Activated T-cell treated with anti-CD3 and anti-CD28 coated beads, Interleukin-2, amount 50 U/mL, for 1 hour (primary cell): ENCODE data around the gene BAIAP2L2.

Source experiments
- DNase-seq: peaks from one replicate; pipeline ENCODE4 v3.0.0-alpha.2; 2020

The BAIAP2L2 gene

DNA sequence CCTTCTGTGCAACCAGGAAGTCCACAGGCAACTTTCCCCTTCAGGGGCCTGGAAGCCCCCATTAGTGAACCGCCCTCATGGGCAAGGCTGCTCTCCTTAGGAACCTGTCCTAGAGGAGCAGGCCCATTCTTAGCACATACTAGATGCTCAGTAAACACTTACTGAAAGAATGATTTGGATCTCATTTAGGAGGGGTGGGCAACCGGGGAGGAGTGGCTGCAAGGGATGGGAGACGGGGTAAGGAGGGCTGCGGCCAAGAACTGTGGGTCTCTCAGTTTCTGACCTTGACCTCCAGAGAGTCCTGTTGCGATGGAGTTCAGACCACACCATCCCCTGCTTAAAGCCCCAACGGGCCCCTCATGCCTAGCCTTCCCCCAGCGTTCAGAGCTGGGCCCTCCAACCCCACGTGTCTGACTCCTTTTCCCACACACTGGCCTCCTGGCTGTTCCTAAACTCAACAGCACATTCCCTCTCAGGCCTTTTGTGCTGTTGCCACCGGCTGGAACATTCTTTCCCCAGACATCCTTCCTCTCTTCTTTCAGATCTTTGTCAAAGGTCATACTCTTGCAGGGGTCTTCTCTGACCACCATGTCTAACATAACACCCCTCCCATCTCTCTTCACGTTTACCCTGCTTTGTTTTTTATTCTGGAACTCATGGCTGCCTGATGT is 74.0 kb downstream of the BAIAP2L2 start:
- DNase-seq = no peak

DNA sequence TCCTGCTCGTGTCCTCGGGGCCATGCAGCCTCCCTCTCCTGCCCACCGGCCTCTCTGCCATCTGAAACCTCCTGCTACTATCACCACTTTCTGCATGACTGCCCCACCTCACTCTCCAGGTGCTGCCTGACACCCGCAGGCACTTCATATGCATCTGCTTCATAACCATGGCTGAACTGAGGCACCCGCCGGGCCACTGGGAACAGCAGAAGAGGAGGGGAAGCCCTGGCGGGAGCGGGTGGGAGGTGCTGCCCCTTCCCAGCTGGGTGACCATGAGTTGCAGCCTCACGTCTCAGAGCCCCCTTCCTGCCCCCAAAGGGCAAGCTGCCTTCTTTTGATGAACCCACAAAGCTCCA is 75.0 kb downstream of the BAIAP2L2 start:
- no peak for DNase-seq
